K562 (cell line): Measurements from ENCODE around the gene FHIP2A. TPM values are rescaled to one million over a fixed set of nuclear protein-coding genes. Genes with fewer than 3 reads are reported as not detected.

Experiments used
- ATAC-seq: fragments of 200-7000 bp; cut with Tn5 transposase; 3 replicates; pipeline ENCODE4 v1.9.1; 2020; ENCODE audit warnings: moderate library complexity
- BruUV-seq: library from RNA; stranded (reverse); fragments of 400-500 nt; replicated peaks from 2 replicates; lab custom pipeline; 2021; lab: Mats Ljungman, UMichigan
- CTCF ChIA-PET: fragments of 300-600 bp; formaldehyde crosslinking; extraction: SDS; loops from one replicate; lab custom pipeline; 2021; ENCODE audit warnings: low intra/inter-chr PET ratio; lab: Yijun Ruan, JAX
- POLR2A ChIA-PET: fragments of 300-600, 350-650 bp; sonication (Branson Sonifier 250); formaldehyde crosslinking; extraction: SDS; loops from one replicate; lab custom pipeline; 2021; ENCODE audit warnings: antibody characterized with exemption, inconsistent platforms; lab: Yijun Ruan, JAX
- DNase-seq, 4 experiments: peaks; one replicate each; pipeline versions ENCODE4 v3.0.0 to v3.0.0-alpha.2; 2011 to 2018; ENCODE audit warnings: low spot score in 3 of 4, mixed read lengths in 3 of 4; ENCODE audit errors: extremely low read depth in 1 of 4
- FAIRE-seq: peaks from 2 replicates; lab custom pipeline; 2011; peaks lifted over from hg19 to GRCh38; lab: Jason Lieb, UNC
- H2AFZ ChIP-seq: 2 replicates; pipeline ENCODE4 v1.6.0; 2011; ENCODE audit warnings: low read depth, low read length, control low read depth, inconsistent platforms
- H3K27ac ChIP-seq: fragments of 200-600 bp; 3 replicates; pipeline ENCODE4 v1.8.0; 2011; ENCODE audit warnings: low read depth, mild to moderate bottlenecking, control low read depth, inconsistent platforms, low read length, moderate library complexity, mixed read lengths; ENCODE audit errors: extremely low read depth
- H3K27me3 ChIP-seq, 2 experiments: fragments of 300-600 bp in 1 of 2; 2 replicates in 1 of 2; 3 replicates in 1 of 2; pipeline versions ENCODE4 v1.6.0 to v1.8.0; 2011; ENCODE audit warnings: inconsistent platforms in 2 of 2, low read length in 2 of 2, mild to moderate bottlenecking in 1 of 2, mixed read lengths in 1 of 2, moderate library complexity in 1 of 2; ENCODE audit not compliant: control insufficient read depth in 2 of 2, insufficient read depth in 2 of 2
- H3K36me3 ChIP-seq: fragments of 300-600 bp; 3 replicates; pipeline ENCODE4 v1.8.0; 2011; ENCODE audit warnings: mild to moderate bottlenecking, low read length, inconsistent platforms; ENCODE audit not compliant: control insufficient read depth, insufficient read depth
- H3K4me1 ChIP-seq, 2 experiments: fragments of 200-600 bp in 1 of 2; replicated peaks in 1 of 2; 2 replicates in 1 of 2; 3 replicates in 1 of 2; pipeline versions ENCODE4 v1.5.1 to v1.8.0; 2011; ENCODE audit warnings: inconsistent platforms in 2 of 2, low read length in 2 of 2, mild to moderate bottlenecking in 1 of 2, mixed read lengths in 1 of 2, moderate library complexity in 1 of 2; ENCODE audit not compliant: control insufficient read depth in 2 of 2, insufficient read depth in 2 of 2
- H3K4me2 ChIP-seq: 2 replicates; pipeline ENCODE4 v1.6.1; 2011; ENCODE audit warnings: low read length, control low read depth, inconsistent platforms, mixed read lengths; ENCODE audit not compliant: insufficient read depth
- H3K4me3 ChIP-seq: fragments of 200-600 bp; sonication (generic), shearing (Covaris generic); 2 replicates; pipeline ENCODE4 v1.5.1; 2016; ENCODE audit warnings: control low read depth, inconsistent platforms
- H3K79me2 ChIP-seq: fragments of 200-600 bp; 3 replicates; pipeline ENCODE4 v1.8.0; 2011; ENCODE audit warnings: low read length, inconsistent platforms; ENCODE audit not compliant: control insufficient read depth, insufficient read depth
- H3K9ac ChIP-seq, 2 experiments: 2 replicates each; pipeline versions ENCODE4 v1.6.0 to v1.6.1; 2011; ENCODE audit warnings: low read depth in 2 of 2, low read length in 2 of 2, control low read depth in 1 of 2, inconsistent platforms in 1 of 2, mild to moderate bottlenecking in 1 of 2, mixed read lengths in 1 of 2; ENCODE audit not compliant: insufficient read depth in 1 of 2
- H3K9me1 ChIP-seq: one replicate; pipeline ENCODE4 v1.6.0; 2011; ENCODE audit warnings: inconsistent platforms, mild to moderate bottlenecking, low read length, moderate library complexity; ENCODE audit not compliant: control insufficient read depth, insufficient read depth
- H3K9me3 ChIP-seq: replicated peaks from 2 replicates; pipeline ENCODE4 v1.5.1; 2011; ENCODE audit warnings: low read depth, low read length, inconsistent platforms; ENCODE audit not compliant: control insufficient read depth, insufficient read depth
- H4K20me1 ChIP-seq: replicated peaks from 2 replicates; pipeline ENCODE4 v1.6.1; 2011; ENCODE audit warnings: low read length, inconsistent platforms, mixed read lengths; ENCODE audit not compliant: control insufficient read depth, insufficient read depth
- ARNT ChIP-seq, 2 experiments: fragments of 450-650 bp; IDR thresholded peaks; 2 replicates each; pipeline ENCODE4 v1.6.1; 2016; ENCODE audit warnings: mild to moderate bottlenecking in 1 of 2
- DDX20 ChIP-seq: fragments of 450-650 bp; IDR thresholded peaks from 2 replicates; pipeline ENCODE4 v1.6.1; 2016; ENCODE audit warnings: missing genetic modification characterization, low read depth, mild to moderate bottlenecking, missing compliant biosample characterization, moderate library complexity
- ETV5 ChIP-seq: sonication (generic); formaldehyde crosslinking; IDR thresholded peaks from 2 replicates; pipeline ENCODE4 v1.4.0; 2020; ENCODE audit warnings: low read depth, mild to moderate bottlenecking, missing genetic modification reagents
- FOXA1 ChIP-seq: fragments of 450-650 bp; IDR thresholded peaks from 2 replicates; pipeline ENCODE4 v1.6.1; 2016; ENCODE audit warnings: mild to moderate bottlenecking, borderline replicate concordance
- HNRNPH1 ChIP-seq: fragments of 200-400 bp; formaldehyde crosslinking; optimal IDR thresholded peaks from 2 replicates; pipeline ENCODE3; 2017; ENCODE audit warnings: low read depth, mild to moderate bottlenecking, low read length, moderate library complexity
- KAT2B ChIP-seq: IDR thresholded peaks from one replicate; pipeline ENCODE4 v1.6.1; 2012; ENCODE audit warnings: low read depth, mild to moderate bottlenecking, control low read depth, inconsistent platforms, low read length, moderate library complexity
- KDM2B ChIP-seq: fragments of 250-450 bp; sonication (Bioruptor Pico); IDR thresholded peaks from 2 replicates; pipeline ENCODE4 v1.8.0; 2021; ENCODE audit warnings: mild to moderate bottlenecking, moderate library complexity
- KDM5B ChIP-seq: fragments of 200-600 bp; sonication (generic); IDR thresholded peaks from 2 replicates; pipeline ENCODE4 v1.6.1; 2012; ENCODE audit warnings: low read depth, mild to moderate bottlenecking, moderate library complexity, low read length, control low read depth, inconsistent platforms; ENCODE audit not compliant: insufficient replicate concordance
- PCBP1 ChIP-seq: fragments of 200-400 bp; formaldehyde crosslinking; IDR thresholded peaks from 2 replicates; pipeline ENCODE4 v1.6.1; 2018; ENCODE audit warnings: mild to moderate bottlenecking, low read depth, low read length; ENCODE audit not compliant: poor library complexity, severe bottlenecking
- PHTF2 ChIP-seq: fragments of 250-450 bp; sonication (Bioruptor Pico); IDR thresholded peaks from 2 replicates; pipeline ENCODE4 v1.5.0; 2021; ENCODE audit warnings: mild to moderate bottlenecking
- PML ChIP-seq: IDR thresholded peaks from 2 replicates; pipeline ENCODE4 v1.6.1; 2012; ENCODE audit warnings: low read length, inconsistent platforms
- SAFB2 ChIP-seq: fragments of 200-400 bp; formaldehyde crosslinking; IDR thresholded peaks from 2 replicates; pipeline ENCODE4 v1.6.1; 2018; ENCODE audit warnings: borderline replicate concordance, low read length, low read depth, moderate library complexity; ENCODE audit not compliant: severe bottlenecking
- SLC30A9 ChIP-seq: fragments of 250-450 bp; sonication (Bioruptor Pico); IDR thresholded peaks from 2 replicates; pipeline ENCODE4 v1.8.0; 2022; ENCODE audit warnings: mild to moderate bottlenecking, moderate library complexity
- SNRNP70 ChIP-seq: fragments of 200-400 bp; formaldehyde crosslinking; optimal IDR thresholded peaks from 2 replicates; pipeline ENCODE3; 2017; ENCODE audit warnings: low read depth, low read length
- SP2 ChIP-seq: IDR thresholded peaks from 2 replicates; pipeline ENCODE4 v1.6.1; 2011; ENCODE audit warnings: mild to moderate bottlenecking, low read depth, low read length, moderate library complexity; ENCODE audit not compliant: poor library complexity, severe bottlenecking; ENCODE audit errors: extremely low read depth
- ZFP36 ChIP-seq: fragments of 150-350 bp; IDR thresholded peaks from 2 replicates; pipeline ENCODE4 v1.6.1; 2018; ENCODE audit warnings: low read length, low read depth; ENCODE audit not compliant: partially characterized antibody
- ZFPM2 ChIP-seq: fragments of 250-450 bp; sonication (Bioruptor Pico); IDR thresholded peaks from 2 replicates; pipeline ENCODE4 v1.5.1; 2022; ENCODE audit warnings: mild to moderate bottlenecking
- ZNF431 ChIP-seq: sonication (generic); formaldehyde crosslinking; IDR thresholded peaks from 2 replicates; pipeline ENCODE4 v1.8.0; 2022; ENCODE audit warnings: mild to moderate bottlenecking, missing genetic modification reagents
- WGBS: fragments of 100-300 bp; shearing (Covaris generic); methylation state at CpG from one replicate; pipeline ENCODE4 v1.1.6; 2016; ENCODE audit warnings: low coverage, mixed read lengths; ENCODE audit not compliant: insufficient coverage; ENCODE audit errors: missing lambda C conversion rate; 5-methylcytosine and 5-hydroxymethylcytosine counted together
- in situ Hi-C: fragments of 300-500 bp; cut with MboI; formaldehyde crosslinking; loops from 4 replicates; pipeline ENCODE4 v1.15.0; 2018; ENCODE audit warnings: inconsistent platforms, mixed read lengths
- intact Hi-C: fragments of 100-400 bp; cut with micrococcal nuclease; formaldehyde crosslinking; loops from 2 replicates; pipeline ENCODE4 v1.14.2; 2022
- polyA plus RNA-seq, 8 experiments: library from polyadenylated mRNA; depleted of rRNA in 4 of 8; stranded (reverse) in 5 of 8; unstranded in 3 of 8; fragments of >200 nt; fragmentation: Nextera tagmentation in 2 of 8; fragmentation: Illumina TruSeq in 1 of 8; extraction: Ambion mirVana in 2 of 8; extraction: Trizol in 1 of 8; gene quantifications; 2 replicates each; pipeline versions ENCODE4 v1.2.1 to v1.2.3, GENCODE V29; 2011 to 2014; ENCODE audit warnings: inconsistent platforms in 1 of 8, missing spikeins in 1 of 8
- total RNA-seq, 7 experiments: library from RNA; depleted of rRNA in 6 of 7; stranded (reverse); fragments of >200 nt in 6 of 7; fragmentation: Illumina TruSeq in 2 of 7; extraction: Trizol in 2 of 7; gene quantifications; 2 replicates each; pipeline versions ENCODE4 v1.2.1 to v1.2.3, GENCODE V29; 2011 to 2021; ENCODE audit warnings: low replicate concordance in 1 of 7
- TF ChIP-seq, protein P1 (sequence below): sonication (generic); formaldehyde crosslinking; IDR thresholded peaks from 2 replicates; pipeline ENCODE4 v1.8.1; 2023; ENCODE audit warnings: mild to moderate bottlenecking, missing genetic modification reagents

The FHIP2A gene
- total and polyA plus RNA-seq, 9 of the 15 experiments (the other 6 are each of a cell fraction or from before 2014, with no cell fraction given) = 1.5 to 7.4 (median 3.3) TPM

GRCh38 chr10:114857922-114858629, 36.5 kb downstream of the FHIP2A start:
- H3K27me3 ChIP-seq = no peaks in the 10 kb centered on the region
- no peak overlapping the region for H3K4me3 ChIP-seq
- no peaks in the 10 kb centered on the region for H4K20me1 ChIP-seq
- 72% methylated on average over 2 of the region's 2 CpGs for WGBS
- in situ Hi-C loops (no loop called here), intact Hi-C loops (no loop called here)
- H3K79me2 ChIP-seq = no peaks in the 10 kb centered on the region
- no peaks in the 10 kb centered on the region for H3K9me1 ChIP-seq
- H3K9ac ChIP-seq = no peak overlapping the region
- ChIA-PET POLR2A (no interaction called here), CTCF (no interaction called here)
- peaks cover 28% of the 10 kb centered on the region; the same call in 1 of the 3 replicates for H3K36me3 ChIP-seq
- ATAC-seq (no peak), DNase-seq (no peak), FAIRE-seq (no peak)
- no TSS peak for BruUV-seq
- H3K9me3 ChIP-seq = no peaks in the 10 kb centered on the region
- no peaks in the 10 kb centered on the region for H3K4me1 ChIP-seq
- no peak overlapping the region for H3K4me2 ChIP-seq
- no peak for TF ChIP-seq HNRNPH1
- no peak for TF ChIP-seq PML
- no peak for TF ChIP-seq SNRNP70
- TF ChIP-seq SAFB2 = no peak
- TF ChIP-seq KAT2B = no peak
- TF ChIP-seq PCBP1 = no peak
- TF ChIP-seq, protein P1, sequence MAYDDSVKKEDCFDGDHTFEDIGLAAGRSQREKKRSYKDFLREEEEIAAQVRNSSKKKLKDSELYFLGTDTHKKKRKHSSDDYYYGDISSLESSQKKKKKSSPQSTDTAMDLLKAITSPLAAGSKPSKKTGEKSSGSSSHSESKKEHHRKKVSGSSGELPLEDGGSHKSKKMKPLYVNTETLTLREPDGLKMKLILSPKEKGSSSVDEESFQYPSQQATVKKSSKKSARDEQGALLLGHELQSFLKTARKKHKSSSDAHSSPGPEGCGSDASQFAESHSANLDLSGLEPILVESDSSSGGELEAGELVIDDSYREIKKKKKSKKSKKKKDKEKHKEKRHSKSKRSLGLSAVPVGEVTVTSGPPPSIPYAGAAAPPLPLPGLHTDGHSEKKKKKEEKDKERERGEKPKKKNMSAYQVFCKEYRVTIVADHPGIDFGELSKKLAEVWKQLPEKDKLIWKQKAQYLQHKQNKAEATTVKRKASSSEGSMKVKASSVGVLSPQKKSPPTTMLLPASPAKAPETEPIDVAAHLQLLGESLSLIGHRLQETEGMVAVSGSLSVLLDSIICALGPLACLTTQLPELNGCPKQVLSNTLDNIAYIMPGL = no peak
- no peak for TF ChIP-seq DDX20 (tag)
- TF ChIP-seq FOXA1 = no peak
- TF ChIP-seq PHTF2 = no peak
- no peak for TF ChIP-seq ZFPM2 (CRISPR knock-in tag)
- no peak for TF ChIP-seq KDM2B (CRISPR knock-in tag)
- TF ChIP-seq SLC30A9 (CRISPR knock-in tag) = no peak
- TF ChIP-seq ETV5 (CRISPR knock-in tag) = no peak
- TF ChIP-seq ZFP36 = no peak
- TF ChIP-seq ARNT (IDR thresholded peaks at IDR 0.05) = no peak
- no peak for TF ChIP-seq SP2
- no peak for TF ChIP-seq KDM5B
- TF ChIP-seq ZNF431 = no peak
- no peak overlapping the region for H3K27ac ChIP-seq
- H2AFZ ChIP-seq = no peak overlapping the region
